Psoas muscle (tissue), 8 donors: ENCODE data around the gene GNAI3. TPM values are rescaled to one million over a fixed set of nuclear protein-coding genes. Genes with fewer than 3 reads are reported as not detected.

ENCODE experiments used
- ATAC-seq, 4 donors: fragments of 200-7000 bp; cut with Tn5 transposase; one replicate each; pipeline ENCODE4 v1.9.1; 2020; ENCODE audit warnings: moderate library complexity in 3 of 4, mild to moderate bottlenecking in 2 of 4
- DNase-seq, 2 donors: peaks; one replicate each; pipeline ENCODE4 v3.0.0-alpha.2; 2020
- H3K27ac ChIP-seq: fragments of 200-600 bp; one replicate; pipeline ENCODE4 v1.8.0; 2022
- H3K27me3 ChIP-seq, 3 donors: fragments of 200-600 bp in 1 of 3; one replicate each; pipeline versions ENCODE4 v1.6.1 to v1.8.0; 2013 to 2022; ENCODE audit warnings: low read length in 2 of 3, mild to moderate bottlenecking in 2 of 3, moderate library complexity in 1 of 3; ENCODE audit not compliant: insufficient read depth in 3 of 3
- H3K36me3 ChIP-seq, 2 donors: fragments of 200-600 bp in 1 of 2; one replicate each; pipeline versions ENCODE4 v1.6.1 to v1.8.0; 2013 to 2022; ENCODE audit warnings: low read depth in 1 of 2, mild to moderate bottlenecking in 1 of 2, moderate library complexity in 1 of 2; ENCODE audit not compliant: insufficient read depth in 1 of 2
- H3K4me1 ChIP-seq: fragments of 200-600 bp; one replicate; pipeline ENCODE4 v1.8.0; 2022
- H3K4me3 ChIP-seq: fragments of 200-600 bp; one replicate; pipeline ENCODE4 v1.8.0; 2022; ENCODE audit warnings: mild to moderate bottlenecking
- H3K9me3 ChIP-seq: fragments of 200-600 bp; one replicate; pipeline ENCODE4 v1.8.0; 2022
- WGBS, 3 donors: extraction: QIAGEN DNeasy Blood & Tissue Kit; methylation state at CpG; one replicate each; pipeline versions ENCODE4 v1.1.6 to v1.1.7; 2013; 5-methylcytosine and 5-hydroxymethylcytosine counted together
- intact Hi-C, 2 donors: fragments of 100-400 bp; cut with DNase I; formaldehyde crosslinking; loops; one replicate each; pipeline versions ENCODE4 v1.11.0 to v1.14.2; 2022
- polyA plus RNA-seq, 3 donors: library from polyadenylated mRNA; stranded (reverse); fragments of 200-250 nt; gene quantifications; one replicate each; pipeline ENCODE4 v1.2.3, GENCODE V29; 2013
- total RNA-seq, 4 donors: library from RNA; stranded (reverse); fragmentation: NEBNext Ultra II Directional in 2 of 4; extraction: Animal tissue kit (Norgen Biotek cat#: 25700) in 2 of 4; gene quantifications; one replicate each; pipeline versions ENCODE4 v1.2.1 to v1.2.4, GENCODE V29; 2021 to 2023
- TF ChIP-seq, protein P1 (sequence below): fragments of 200-600 bp; IDR thresholded peaks from one replicate; pipeline ENCODE4 v1.8.0; 2022; ENCODE audit warnings: antibody characterized with exemption
- donor health status: healthy with polysubstance abuse.
- donor health status: DM: no; HTN: no; CAD: no; lungs with moderate emphysema.
- donor health status: Bipolar disorder and iron deficiency.
- donor health status: healthy.
- donor health status: DM: yes; HTN: yes; CAD: no.
- donor health status: DM: no; HTN: no; CAD: no.
- donor health status: DM: no; HTN: no; CAD: no.
- donor health status: DM: yes; HTN: yes; CAD: no.

Gene GNAI3
- total and polyA plus RNA-seq, 7 donors, result 0.96 to 2.9 (median 1.7) TPM

GRCh38 chr1:109664671-109665070 is 116.3 kb downstream of the GNAI3 start:
- Histone ChIP-seq H3K4me1 (peaks cover 18% of the 10 kb centered on the region), H3K4me3 (no peak overlapping the region), H3K27ac (peak overlapping the region; percentile 69), H3K9me3 (no peaks in the 10 kb centered on the region), H3K36me3 (peaks cover 0 to 40% of the 10 kb centered on the region in 2 donors), H3K27me3 (no peaks in the 10 kb centered on the region)
- intact Hi-C loops, result no loop called here
- ATAC-seq (no peak), DNase-seq (no peak)
- WGBS, 3 donors, result 90 to 94% (median 92%) methylated on average over 1 of the region's 1 CpG
- TF ChIP-seq, protein P1, sequence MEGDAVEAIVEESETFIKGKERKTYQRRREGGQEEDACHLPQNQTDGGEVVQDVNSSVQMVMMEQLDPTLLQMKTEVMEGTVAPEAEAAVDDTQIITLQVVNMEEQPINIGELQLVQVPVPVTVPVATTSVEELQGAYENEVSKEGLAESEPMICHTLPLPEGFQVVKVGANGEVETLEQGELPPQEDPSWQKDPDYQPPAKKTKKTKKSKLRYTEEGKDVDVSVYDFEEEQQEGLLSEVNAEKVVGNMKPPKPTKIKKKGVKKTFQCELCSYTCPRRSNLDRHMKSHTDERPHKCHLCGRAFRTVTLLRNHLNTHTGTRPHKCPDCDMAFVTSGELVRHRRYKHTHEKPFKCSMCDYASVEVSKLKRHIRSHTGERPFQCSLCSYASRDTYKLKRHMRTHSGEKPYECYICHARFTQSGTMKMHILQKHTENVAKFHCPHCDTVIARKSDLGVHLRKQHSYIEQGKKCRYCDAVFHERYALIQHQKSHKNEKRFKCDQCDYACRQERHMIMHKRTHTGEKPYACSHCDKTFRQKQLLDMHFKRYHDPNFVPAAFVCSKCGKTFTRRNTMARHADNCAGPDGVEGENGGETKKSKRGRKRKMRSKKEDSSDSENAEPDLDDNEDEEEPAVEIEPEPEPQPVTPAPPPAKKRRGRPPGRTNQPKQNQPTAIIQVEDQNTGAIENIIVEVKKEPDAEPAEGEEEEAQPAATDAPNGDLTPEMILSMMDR, result no peak

GRCh38 chr1:109667452-109668122 is 119.2 kb downstream of the GNAI3 start, which contains the start of gene GSTM2:
Gene GSTM2 (plus strand): TSS chr1:109668057. CDS start chr1:109668116, 59 bp downstream.
- Histone ChIP-seq H3K27ac (peak within 1 kb of the TSS; percentile 79), H3K36me3 (peaks cover 0 to 29% of the 10 kb centered on the region in 2 donors), H3K4me3 (peak within 1 kb of the TSS; percentile 72), H3K4me1 (peaks cover 18% of the 10 kb centered on the region), H3K27me3 (no peaks in the 10 kb centered on the region), H3K9me3 (no peaks in the 10 kb centered on the region)
- intact Hi-C loops, result no loop called here
- peak; percentile 94 to 96 for DNase-seq
- TF ChIP-seq, protein P1, result no peak
- WGBS, 3 donors, result 10 to 13% (median 11%) methylated on average over 22 of the region's 22 CpGs
- ATAC-seq, result peak; percentile 98 to 99 (median 98)

Other genes starting within 250 kb of the GNAI3 start
- 1 to 10 TPM in 2 of 4 donors, under 1 TPM in 2; 0.57 to 2.2 (median 1.3) TPM for gene MYBPHL, start 241.6 kb upstream of the GNAI3 start, total RNA-seq
- under 1 TPM in 2 of 3 donors, not detected in 1; 0.17 to 0.55 TPM for gene MYBPHL, start 241.6 kb upstream of the GNAI3 start, polyA plus RNA-seq
- gene SORT1, start 150.7 kb upstream of the GNAI3 start, total RNA-seq, result 100 to 1,000 TPM; 123 to 363 (median 207) TPM
- 100 to 1,000 TPM in 1 of 3 donors, 10 to 100 TPM in 2; 15.8 to 131 (median 81.9) TPM for gene SORT1, start 150.7 kb upstream of the GNAI3 start, polyA plus RNA-seq
- 100 to 1,000 TPM in 1 of 4 donors, 10 to 100 TPM in 3; 58.1 to 123 (median 94.6) TPM for gene PSMA5, start 122.2 kb upstream of the GNAI3 start, total RNA-seq
- 100 to 1,000 TPM in 2 of 3 donors, 10 to 100 TPM in 1; 90.6 to 213 (median 146) TPM for gene PSMA5, start 122.2 kb upstream of the GNAI3 start, polyA plus RNA-seq
- 100 to 1,000 TPM; 125 to 203 (median 163) TPM for gene SYPL2, start 82.1 kb upstream of the GNAI3 start, total RNA-seq
- gene SYPL2, start 82.1 kb upstream of the GNAI3 start, polyA plus RNA-seq, result 10 to 100 TPM; 35.3 to 67.8 (median 66.2) TPM
- 10 to 100 TPM in 1 of 4 donors, 1 to 10 TPM in 3; 4.4 to 14.1 (median 8.4) TPM for gene ATXN7L2, start 64.7 kb upstream of the GNAI3 start, total RNA-seq
- 1 to 10 TPM; 5.1 to 5.2 (median 5.1) TPM for gene ATXN7L2, start 64.7 kb upstream of the GNAI3 start, polyA plus RNA-seq
- gene CYB561D1, start 54.5 kb upstream of the GNAI3 start, total RNA-seq, result 1 to 10 TPM; 2.4 to 4.0 (median 3.7) TPM
- 10 to 100 TPM in 1 of 3 donors, 1 to 10 TPM in 2; 1.8 to 15.0 (median 3.5) TPM for gene CYB561D1, start 54.5 kb upstream of the GNAI3 start, polyA plus RNA-seq
- 10 to 100 TPM in 3 of 4 donors, 1 to 10 TPM in 1; 8.7 to 16.6 (median 11.4) TPM for gene AMIGO1, start 38.9 kb upstream of the GNAI3 start, total RNA-seq
- 10 to 100 TPM in 1 of 3 donors, 1 to 10 TPM in 2; 3.1 to 16.0 (median 8.0) TPM for gene AMIGO1, start 38.9 kb upstream of the GNAI3 start, polyA plus RNA-seq
- gene GPR61, start 8.7 kb upstream of the GNAI3 start, total RNA-seq, result 1 to 10 TPM in 1 of 4 donors, under 1 TPM in 1, not detected in 2; 0.18 to 1.4 TPM
- gene GPR61, start 8.7 kb upstream of the GNAI3 start, polyA plus RNA-seq, result under 1 TPM in 1 of 3 donors, not detected in 2; 0.10 TPM
- not detected for gene GNAT2, start 71.0 kb downstream of the GNAI3 start, total RNA-seq
- gene GNAT2, start 71.0 kb downstream of the GNAI3 start, polyA plus RNA-seq, result under 1 TPM in 2 of 3 donors, not detected in 1; 0.07 to 0.16 TPM
- 10 to 100 TPM in 1 of 4 donors, 1 to 10 TPM in 3; 7.3 to 13.1 (median 8.7) TPM for gene AMPD2, start 71.2 kb downstream of the GNAI3 start, total RNA-seq
- gene AMPD2, start 71.2 kb downstream of the GNAI3 start, polyA plus RNA-seq, result 10 to 100 TPM in 1 of 3 donors, 1 to 10 TPM in 2; 4.2 to 13.9 (median 5.6) TPM
- gene GSTM4, start 107.5 kb downstream of the GNAI3 start, total RNA-seq, result 10 to 100 TPM; 35.0 to 56.2 (median 46.9) TPM
- gene GSTM4, start 107.5 kb downstream of the GNAI3 start, polyA plus RNA-seq, result 10 to 100 TPM; 26.0 to 46.8 (median 42.9) TPM
- gene GSTM2, start 119.4 kb downstream of the GNAI3 start, total RNA-seq, result 100 to 1,000 TPM in 2 of 4 donors, 10 to 100 TPM in 2; 38.7 to 175 (median 105) TPM
- 10 to 100 TPM; 35.5 to 86.8 (median 61.4) TPM for gene GSTM2, start 119.4 kb downstream of the GNAI3 start, polyA plus RNA-seq
- 10 to 100 TPM in 2 of 4 donors, under 1 TPM in 1, not detected in 1; 0.42 to 89.4 (median 27.6) TPM for gene GSTM1, start 139.2 kb downstream of the GNAI3 start, total RNA-seq
- gene GSTM1, start 139.2 kb downstream of the GNAI3 start, polyA plus RNA-seq, result 10 to 100 TPM in 2 of 3 donors, under 1 TPM in 1; 0.21 to 41.2 (median 27.5) TPM
- 1 to 10 TPM in 2 of 4 donors, under 1 TPM in 2; 0.61 to 5.0 (median 1.1) TPM for gene GSTM5, start 163.6 kb downstream of the GNAI3 start, total RNA-seq
- gene GSTM5, start 163.6 kb downstream of the GNAI3 start, polyA plus RNA-seq, result 1 to 10 TPM in 2 of 3 donors, under 1 TPM in 1; 0.53 to 1.4 (median 1.1) TPM
- 10 to 100 TPM; 10.1 to 49.4 (median 25.4) TPM for gene GSTM3, start 192.4 kb downstream of the GNAI3 start, total RNA-seq
- gene GSTM3, start 192.4 kb downstream of the GNAI3 start, polyA plus RNA-seq, result 10 to 100 TPM; 39.8 to 79.8 (median 42.3) TPM
- under 1 TPM in 1 of 4 donors, not detected in 3; 0.64 TPM for gene EPS8L3, start 215.3 kb downstream of the GNAI3 start, total RNA-seq
- gene EPS8L3, start 215.3 kb downstream of the GNAI3 start, polyA plus RNA-seq, result under 1 TPM in 2 of 3 donors, not detected in 1; 0.03 to 0.57 TPM